ENCODE measurements around the gene MYO5B. TPM values are rescaled to one million over a fixed set of nuclear protein-coding genes. Genes with fewer than 3 reads are reported as not detected.

MYO5B gene
- polyA plus RNA-seq, 2 of the 4 experiments (the other 2 are of a cell fraction): 6.4 to 18.4 TPM

- Histone ChIP-seq H3K4me1 (no peaks in the 10 kb centered on the region), H3K4me3 (no peak overlapping the region), H3K9me3 (no peaks in the 10 kb centered on the region), H3K4me2 (no peak overlapping the region), H3K27ac (no peak overlapping the region)
- ATAC-seq: no peak
- DNase-seq (ENCODE audit: low read depth in 1 of 2, low spot score in 1 of 2): no peak
- ChIA-PET POLR2A (no interaction called here), CTCF (no interaction called here)
- WGBS (ENCODE audit: missing lambda C conversion rate): 8% methylated on average over 1 of the region's 1 CpG
- no peak for FAIRE-seq
- TF ChIP-seq HOXB13 (CRISPR knock-in tag; IDR thresholded peaks at IDR 0.05; ENCODE audit: low read depth): no peak
- TF ChIP-seq NPAS2 (CRISPR knock-in tag; IDR thresholded peaks at IDR 0.05; ENCODE audit: borderline replicate concordance): no peak
- TF ChIP-seq MYC (IDR thresholded peaks at IDR 0.05; ENCODE audit: borderline replicate concordance, low read length): no peak
- TF ChIP-seq JUNB (IDR thresholded peaks at IDR 0.05): no peak
- TF ChIP-seq TFCP2L1 (CRISPR knock-in tag; IDR thresholded peaks at IDR 0.05): no peak
- TF ChIP-seq POLR2AphosphoS2 (conservative IDR thresholded peaks at IDR 0.05; ENCODE audit: low read length): no peak
- no peak for TF ChIP-seq HEYL (CRISPR knock-in tag; IDR thresholded peaks at IDR 0.05)
- TF ChIP-seq MAZ (IDR thresholded peaks at IDR 0.05; ENCODE audit: borderline replicate concordance, low read depth, low read length): no peak
- no peak for TF ChIP-seq JUN (IDR thresholded peaks at IDR 0.05)
- TF ChIP-seq CHD2 (IDR thresholded peaks at IDR 0.05; ENCODE audit: low read length, partially characterized antibody): no peak
- TF ChIP-seq EHMT2 (IDR thresholded peaks at IDR 0.05; ENCODE audit: low read depth): no peak
- no peak for TF ChIP-seq NR3C1 (IDR thresholded peaks at IDR 0.05)
- TF ChIP-seq SMC3 (IDR thresholded peaks at IDR 0.05): no peak
- TF ChIP-seq PBX3 (IDR thresholded peaks at IDR 0.05): no peak
- TF ChIP-seq GATA3 (IDR thresholded peaks at IDR 0.05; ENCODE audit: borderline replicate concordance): no peak
Observed at GRCh38 chr18:50182511-50182910, 12.4 kb downstream of the MYO5B start.

- ChIA-PET CTCF (interaction anchor here (0.8 kb wide), 1 partner anchor 38 kb away, joined by 3 read pairs; no protein-coding TSS in a partner anchor), POLR2A (no interaction called here)
- TF ChIP-seq FOXS1 (CRISPR knock-in tag; IDR thresholded peaks at IDR 0.05) (no peak), MYC (IDR thresholded peaks at IDR 0.05; ENCODE audit: borderline replicate concordance, low read length) (no peak), BHLHE40 (IDR thresholded peaks at IDR 0.05; ENCODE audit: low read depth, low read length) (no peak), HMGXB4 (CRISPR knock-in tag; IDR thresholded peaks at IDR 0.05; ENCODE audit: borderline replicate concordance) (no peak), SREBF2 (IDR thresholded peaks at IDR 0.05) (no peak), HOXB5 (CRISPR knock-in tag; IDR thresholded peaks at IDR 0.05) (no peak), RAD21 (conservative IDR thresholded peaks at IDR 0.05 in 1 of 2, IDR thresholded peaks at IDR 0.05 in 1 of 2) (no peak), ATOH8 (CRISPR knock-in tag; IDR thresholded peaks at IDR 0.05; ENCODE audit: low read depth) (no peak), FOSL2 (IDR thresholded peaks at IDR 0.05) (no peak), FOSL2 (CRISPR knock-in tag; IDR thresholded peaks at IDR 0.05) (no peak), ELK1 (IDR thresholded peaks at IDR 0.05; ENCODE audit: low read depth, low read length) (no peak), ZNF302 (CRISPR knock-in tag; IDR thresholded peaks at IDR 0.05) (no peak)
- Histone ChIP-seq H3K9me3 (no peaks in the 10 kb centered on the region), H3K4me2 (no peak overlapping the region), H3K4me1 (no peaks in the 10 kb centered on the region), H3K4me3 (no peak overlapping the region), H3K27ac (no peak overlapping the region)
- DNase-seq (ENCODE audit: low read depth in 1 of 2, low spot score in 1 of 2): no peak
- FAIRE-seq: no peak
- no peak for ATAC-seq
- WGBS (ENCODE audit: missing lambda C conversion rate): 3% methylated on average over 1 of the region's 2 CpGs
Observed at GRCh38 chr18:50181590-50181989, 13.4 kb downstream of the MYO5B start.

Measured in A549 (cell line).